Activated T-cell treated with anti-CD3 and anti-CD28 coated beads for 1 hour (primary cell): ENCODE data around the gene GSTT4.
"Not testable (repeated sequence)": the region's sequence is repeated elsewhere in the genome, so short reads cannot be mapped to it uniquely, and the experiment has no call there.

Source experiments
- DNase-seq: peaks from one replicate; pipeline ENCODE4 v3.0.0-alpha.2; 2020; ENCODE audit warnings: low read depth

The GSTT4 gene

GRCh38 chr22:23952794-23953405 lies 52.4 kb downstream of the GSTT4 start:
- DNase-seq, result not testable (repeated sequence)

GRCh38 chr22:23951383-23951782 lies 53.9 kb downstream of the GSTT4 start:
- DNase-seq, result not testable (repeated sequence)

DNA sequence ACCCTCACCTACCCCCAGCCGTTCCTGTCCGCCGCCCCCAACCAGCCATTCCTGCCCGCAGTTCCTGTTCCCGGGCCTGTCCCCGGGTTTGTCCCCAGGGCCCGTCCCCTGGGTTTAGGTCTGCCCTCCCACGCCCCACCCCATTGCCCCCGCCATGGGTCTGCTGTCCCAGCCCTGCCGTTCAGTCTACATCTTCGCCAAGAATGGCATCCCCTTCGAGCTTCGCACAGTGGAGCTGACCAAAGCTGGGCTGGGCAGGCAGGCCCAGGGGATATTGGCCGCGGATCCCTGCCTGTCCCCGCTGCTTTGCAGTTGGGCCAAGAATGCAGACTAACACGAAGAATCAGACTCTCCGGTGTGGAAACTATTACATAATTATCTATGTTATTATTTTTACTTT lies 55.5 kb downstream of the GSTT4 start:
- DNase-seq, result not testable (repeated sequence)
